Right ventricle myocardium inferior (tissue), 1 donor: ENCODE measurements around the gene AKAP12. TPM values are rescaled to one million over a fixed set of nuclear protein-coding genes. Genes with fewer than 3 reads are reported as not detected.
A peak's percentile ranks its signal among the peaks of the same experiment; 100 is the strongest.
"Not testable (repeated sequence)": the region's sequence is repeated elsewhere in the genome, so short reads cannot be mapped to it uniquely, and the experiment has no call there.

Experiments used
- ATAC-seq: fragments of 200-7000 bp; cut with Tn5 transposase; one replicate; pipeline ENCODE4 v1.9.1; 2020; ENCODE audit warnings: mild to moderate bottlenecking, moderate library complexity
- DNase-seq: peaks from one replicate; pipeline ENCODE4 v3.0.0; 2021; ENCODE audit errors: missing footprints
- intact Hi-C: fragments of 100-400 bp; cut with DNase I; formaldehyde crosslinking; loops from one replicate; pipeline ENCODE4 v1.11.0; 2022
- total RNA-seq: library from RNA; stranded (reverse); fragmentation: NEBNext Ultra II Directional; extraction: Animal tissue kit (Norgen Biotek cat#: 25700); gene quantifications from one replicate; pipeline ENCODE4 v1.2.1, GENCODE V29; 2021
- donor health status: DM: no; HTN: yes; CAD: no; lungs with severe emphysema.

Gene AKAP12
- total RNA-seq, 1 donor from 2014 or later = 18.1 TPM

DNA sequence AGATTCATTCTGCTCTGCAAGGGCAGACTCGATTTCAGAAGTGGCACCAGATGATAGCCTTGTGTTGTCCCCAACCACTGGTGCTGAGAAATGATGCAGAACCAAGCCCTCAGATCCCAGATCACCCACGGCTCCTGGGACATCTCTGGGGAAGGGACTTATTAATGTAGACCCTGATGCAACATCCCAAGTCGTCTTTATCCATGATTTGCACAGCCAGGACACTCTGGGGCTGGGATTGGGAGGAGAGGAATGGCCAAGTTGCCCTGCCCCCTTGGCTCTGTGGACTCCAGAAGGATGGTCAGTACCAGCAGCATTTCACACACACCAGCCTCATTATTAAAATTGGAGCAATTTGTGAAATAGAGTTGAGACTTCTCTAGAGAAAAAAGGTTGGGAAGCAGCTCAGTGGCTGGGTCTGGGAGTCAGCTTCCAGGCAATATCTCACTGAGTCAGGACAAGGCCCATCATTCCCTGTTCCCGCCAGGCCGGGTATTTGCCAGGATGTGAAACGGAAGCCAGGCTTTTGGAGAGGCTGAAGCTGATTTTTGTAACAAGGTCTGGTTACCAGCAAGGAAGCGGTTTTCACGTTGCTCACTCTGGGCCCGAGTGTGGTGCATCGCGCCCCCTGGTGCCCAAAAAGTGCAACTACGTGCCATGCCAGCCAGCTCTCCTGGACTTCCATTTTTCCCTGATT lies 84.2 kb downstream of the AKAP12 start:
- DNase-seq (peak; percentile 86), ATAC-seq (peak; percentile 93)
- intact Hi-C loops = loop anchor here (1.0 to 10.0 kb wide), 3 partner anchors 85 to 310 kb away; partner anchors contain the start of gene AKAP12

- DNase-seq = no peak
- no peak for ATAC-seq
- intact Hi-C loops = loop anchor here (1.0 to 10.0 kb wide), 3 partner anchors 85 to 310 kb away; partner anchors contain the start of gene AKAP12
These were observed 84.7 kb downstream of the AKAP12 start for GRCh38 chr6:151324488-151324825.

GRCh38 chr6:151325075-151326050 lies 85.6 kb downstream of the AKAP12 start:
- ATAC-seq (peak; percentile 65), DNase-seq (peak; percentile 83)
- intact Hi-C loops = loop anchor here (10.0 kb wide), 1 partner anchor 181 kb away; no protein-coding TSS in a partner anchor

GRCh38 chr6:151326116-151326825 lies 86.5 kb downstream of the AKAP12 start:
- DNase-seq (no peak), ATAC-seq (no peak)
- intact Hi-C loops = loop anchor here (10.0 kb wide), 1 partner anchor 181 kb away; no protein-coding TSS in a partner anchor

DNA sequence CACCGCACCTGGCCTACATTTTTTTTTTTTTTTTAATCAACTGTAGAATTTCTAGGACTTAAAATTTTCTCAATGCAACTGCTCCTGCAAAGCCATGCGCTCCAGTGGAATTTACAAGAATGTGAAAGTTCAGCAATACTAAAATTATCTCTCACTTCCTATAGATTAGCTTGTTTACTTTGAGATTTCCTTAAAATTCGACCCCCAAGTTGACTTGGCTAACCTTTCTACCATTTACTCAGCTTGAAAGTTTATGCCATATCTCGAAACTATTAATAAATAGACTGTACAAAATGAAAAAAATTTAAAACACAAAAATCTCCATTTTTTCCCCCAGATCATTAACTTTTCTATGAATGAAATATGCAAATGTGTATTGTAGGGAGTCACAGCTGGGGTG lies 87.3 kb downstream of the AKAP12 start:
- DNase-seq (no peak), ATAC-seq (no peak)
- intact Hi-C loops = loop anchor here (10.0 kb wide), 1 partner anchor 182 kb away; no protein-coding TSS in a partner anchor

DNA sequence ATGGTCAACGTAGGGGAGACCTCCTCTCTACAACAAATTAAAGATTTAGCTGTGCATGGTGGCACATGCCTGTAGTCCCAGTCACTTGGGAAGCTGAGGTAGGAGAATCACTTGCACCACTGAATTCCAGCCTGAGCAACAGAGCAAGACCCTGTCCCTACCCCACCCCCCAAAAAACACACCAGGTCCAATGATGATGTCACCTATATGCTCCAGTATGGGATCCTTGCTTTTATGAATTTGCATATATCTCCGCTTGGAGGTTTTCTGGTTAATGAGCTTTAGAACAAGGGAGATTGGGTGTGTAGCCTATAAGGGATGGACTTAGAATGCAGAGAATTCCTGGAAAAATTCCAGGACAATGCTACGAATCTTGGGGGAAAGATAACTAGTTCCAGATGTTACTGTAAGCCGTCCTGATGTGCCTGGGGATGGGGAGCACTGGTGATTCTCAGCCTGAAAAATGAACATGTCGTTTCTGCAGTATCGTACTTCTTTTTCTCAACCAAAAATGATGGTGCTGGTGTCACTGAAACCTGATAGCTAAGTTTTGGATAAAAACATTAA lies 90.4 kb downstream of the AKAP12 start:
- intact Hi-C loops = no loop called here
- DNase-seq (no peak), ATAC-seq (no peak)

- no peak for DNase-seq
- no peak for ATAC-seq
- intact Hi-C loops = loop anchor here (2.0 kb wide), 1 partner anchor 443 kb away; no protein-coding TSS in a partner anchor
These were observed 96.2 kb downstream of the AKAP12 start for GRCh38 chr6:151335930-151336329.

- no peak for DNase-seq
- intact Hi-C loops = no loop called here
- ATAC-seq = no peak
These were observed 99.0 kb downstream of the AKAP12 start for GRCh38 chr6:151338651-151339200.

- intact Hi-C loops = no loop called here
These were observed 99.6 kb downstream of the AKAP12 start for GRCh38 chr6:151339369-151339768.

GRCh38 chr6:151340219-151340978 lies 100.6 kb downstream of the AKAP12 start:
- intact Hi-C loops = no loop called here
- DNase-seq = no peak

More at GRCh38 chr6:151339369-151339768, 99.6 kb downstream of the AKAP12 start:
- no peak for ATAC-seq
- DNase-seq = no peak

GRCh38 chr6:151341476-151342195 lies 101.9 kb downstream of the AKAP12 start:
- intact Hi-C loops = no loop called here
- no peak for DNase-seq
- no peak for ATAC-seq

More at GRCh38 chr6:151340219-151340978, 100.6 kb downstream of the AKAP12 start:
- no peak for ATAC-seq

GRCh38 chr6:151342750-151343149 lies 103.0 kb downstream of the AKAP12 start:
- ATAC-seq, intact Hi-C loops, DNase-seq: not testable (repeated sequence)

- no peak for DNase-seq
- intact Hi-C loops = no loop called here
- ATAC-seq = no peak
These were observed 110.0 kb downstream of the AKAP12 start for GRCh38 chr6:151349651-151350270.

DNA sequence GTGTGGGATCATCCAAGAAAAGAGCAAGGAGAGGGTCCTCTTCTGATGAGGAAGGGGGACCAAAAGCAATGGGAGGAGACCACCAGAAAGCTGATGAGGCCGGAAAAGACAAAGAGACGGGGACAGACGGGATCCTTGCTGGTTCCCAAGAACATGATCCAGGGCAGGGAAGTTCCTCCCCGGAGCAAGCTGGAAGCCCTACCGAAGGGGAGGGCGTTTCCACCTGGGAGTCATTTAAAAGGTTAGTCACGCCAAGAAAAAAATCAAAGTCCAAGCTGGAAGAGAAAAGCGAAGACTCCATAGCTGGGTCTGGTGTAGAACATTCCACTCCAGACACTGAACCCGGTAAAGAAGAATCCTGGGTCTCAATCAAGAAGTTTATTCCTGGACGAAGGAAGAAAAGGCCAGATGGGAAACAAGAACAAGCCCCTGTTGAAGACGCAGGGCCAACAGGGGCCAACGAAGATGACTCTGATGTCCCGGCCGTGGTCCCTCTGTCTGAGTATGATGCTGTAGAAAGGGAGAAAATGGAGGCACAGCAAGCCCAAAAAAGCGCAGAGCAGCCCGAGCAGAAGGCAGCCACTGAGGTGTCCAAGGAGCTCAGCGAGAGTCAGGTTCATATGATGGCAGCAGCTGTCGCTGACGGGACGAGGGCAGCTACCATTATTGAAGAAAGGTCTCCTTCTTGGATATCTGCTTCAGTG lies 110.8 kb downstream of the AKAP12 start:
- ATAC-seq = no peak
- intact Hi-C loops = no loop called here
- DNase-seq = no peak

DNA sequence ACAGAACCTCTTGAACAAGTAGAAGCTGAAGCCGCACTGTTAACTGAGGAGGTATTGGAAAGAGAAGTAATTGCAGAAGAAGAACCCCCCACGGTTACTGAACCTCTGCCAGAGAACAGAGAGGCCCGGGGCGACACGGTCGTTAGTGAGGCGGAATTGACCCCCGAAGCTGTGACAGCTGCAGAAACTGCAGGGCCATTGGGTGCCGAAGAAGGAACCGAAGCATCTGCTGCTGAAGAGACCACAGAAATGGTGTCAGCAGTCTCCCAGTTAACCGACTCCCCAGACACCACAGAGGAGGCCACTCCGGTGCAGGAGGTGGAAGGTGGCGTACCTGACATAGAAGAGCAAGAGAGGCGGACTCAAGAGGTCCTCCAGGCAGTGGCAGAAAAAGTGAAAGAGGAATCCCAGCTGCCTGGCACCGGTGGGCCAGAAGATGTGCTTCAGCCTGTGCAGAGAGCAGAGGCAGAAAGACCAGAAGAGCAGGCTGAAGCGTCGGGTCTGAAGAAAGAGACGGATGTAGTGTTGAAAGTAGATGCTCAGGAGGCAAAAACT lies 111.5 kb downstream of the AKAP12 start:
- intact Hi-C loops = no loop called here
- DNase-seq = no peak
- ATAC-seq = no peak

- intact Hi-C loops = no loop called here
- no peak for ATAC-seq
- no peak for DNase-seq
These were observed 112.0 kb downstream of the AKAP12 start for GRCh38 chr6:151351731-151352130.
